DLD1 (cell line): Measurements from ENCODE around the gene SP4.

Experiments used
- in situ Hi-C: cut with HindIII; loops from 2 replicates; pipeline ENCODE4 v1.10.0; 2017; ENCODE audit warnings: low sequenced_read_pairs

SP4 gene

GRCh38 chr7:21443149-21443841, 15.4 kb downstream of the SP4 start:
- in situ Hi-C loops, result no loop called here

GRCh38 chr7:21448974-21449373, 21.1 kb downstream of the SP4 start:
- in situ Hi-C loops, result no loop called here

- in situ Hi-C loops, result no loop called here
These were observed 22.2 kb downstream of the SP4 start for GRCh38 chr7:21450076-21450475.

- in situ Hi-C loops, result no loop called here
These were observed 23.1 kb downstream of the SP4 start for GRCh38 chr7:21450941-21451340.

GRCh38 chr7:21454182-21454581, 26.3 kb downstream of the SP4 start:
- in situ Hi-C loops, result no loop called here

GRCh38 chr7:21454906-21455305, 27.0 kb downstream of the SP4 start:
- in situ Hi-C loops, result no loop called here

GRCh38 chr7:21461282-21461681, 33.4 kb downstream of the SP4 start:
- in situ Hi-C loops, result no loop called here

GRCh38 chr7:21462081-21462480, 34.2 kb downstream of the SP4 start:
- in situ Hi-C loops, result no loop called here

- in situ Hi-C loops, result no loop called here
These were observed 35.6 kb downstream of the SP4 start for GRCh38 chr7:21463524-21463923.

GRCh38 chr7:21468969-21469368, 41.1 kb downstream of the SP4 start:
- in situ Hi-C loops, result no loop called here

- in situ Hi-C loops, result no loop called here
These were observed 42.0 kb downstream of the SP4 start for GRCh38 chr7:21469894-21470293.

GRCh38 chr7:21472029-21472428, 44.1 kb downstream of the SP4 start:
- in situ Hi-C loops, result no loop called here

GRCh38 chr7:21476429-21476828, 48.5 kb downstream of the SP4 start:
- in situ Hi-C loops, result no loop called here

GRCh38 chr7:21480693-21481403, 53.0 kb downstream of the SP4 start:
- in situ Hi-C loops, result no loop called here

- in situ Hi-C loops, result no loop called here
These were observed 58.6 kb downstream of the SP4 start for GRCh38 chr7:21486511-21486910.

GRCh38 chr7:21495731-21496130, 67.8 kb downstream of the SP4 start:
- in situ Hi-C loops, result no loop called here

GRCh38 chr7:21497072-21497471, 69.2 kb downstream of the SP4 start:
- in situ Hi-C loops, result no loop called here

- in situ Hi-C loops, result loop anchor here (25.0 kb wide), 1 partner anchor 713 kb away; the partner anchor contains the start of gene SP8
These were observed 72.4 kb downstream of the SP4 start for GRCh38 chr7:21500117-21500832.

GRCh38 chr7:21504021-21504420, 76.1 kb downstream of the SP4 start:
- in situ Hi-C loops, result loop anchor here (25.0 kb wide), 1 partner anchor 717 kb away; the partner anchor contains the start of gene SP8

GRCh38 chr7:21507627-21508343, 79.9 kb downstream of the SP4 start:
- in situ Hi-C loops, result loop anchor here (25.0 kb wide), 1 partner anchor 720 kb away; the partner anchor contains the start of gene SP8

- in situ Hi-C loops, result loop anchor here (25.0 kb wide), 1 partner anchor 721 kb away; the partner anchor contains the start of gene SP8
These were observed 80.7 kb downstream of the SP4 start for GRCh38 chr7:21508538-21508937.
